ENCODE data around the gene IQGAP3.

DNA sequence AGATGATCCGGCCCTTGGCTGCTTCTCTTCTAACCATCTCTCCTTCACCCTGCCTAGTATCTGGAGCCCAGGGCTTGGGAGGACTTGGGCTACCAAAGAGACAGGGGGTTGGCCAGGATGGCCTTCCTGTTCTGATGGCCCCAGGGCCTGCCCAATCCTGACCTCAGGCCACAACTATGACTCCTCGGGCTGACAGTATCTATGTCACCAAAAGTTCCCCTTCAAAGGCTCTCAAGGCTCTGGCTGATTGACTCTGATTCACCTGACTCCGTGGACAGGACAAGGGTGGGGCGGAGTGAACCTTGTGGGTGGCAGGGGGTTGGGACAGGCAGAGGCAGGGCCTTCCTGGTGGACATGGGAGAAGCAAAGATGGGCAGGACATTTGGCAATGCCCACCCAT, 84.5 kb downstream of the IQGAP3 start:
- TF ChIP-seq, protein P1, sequence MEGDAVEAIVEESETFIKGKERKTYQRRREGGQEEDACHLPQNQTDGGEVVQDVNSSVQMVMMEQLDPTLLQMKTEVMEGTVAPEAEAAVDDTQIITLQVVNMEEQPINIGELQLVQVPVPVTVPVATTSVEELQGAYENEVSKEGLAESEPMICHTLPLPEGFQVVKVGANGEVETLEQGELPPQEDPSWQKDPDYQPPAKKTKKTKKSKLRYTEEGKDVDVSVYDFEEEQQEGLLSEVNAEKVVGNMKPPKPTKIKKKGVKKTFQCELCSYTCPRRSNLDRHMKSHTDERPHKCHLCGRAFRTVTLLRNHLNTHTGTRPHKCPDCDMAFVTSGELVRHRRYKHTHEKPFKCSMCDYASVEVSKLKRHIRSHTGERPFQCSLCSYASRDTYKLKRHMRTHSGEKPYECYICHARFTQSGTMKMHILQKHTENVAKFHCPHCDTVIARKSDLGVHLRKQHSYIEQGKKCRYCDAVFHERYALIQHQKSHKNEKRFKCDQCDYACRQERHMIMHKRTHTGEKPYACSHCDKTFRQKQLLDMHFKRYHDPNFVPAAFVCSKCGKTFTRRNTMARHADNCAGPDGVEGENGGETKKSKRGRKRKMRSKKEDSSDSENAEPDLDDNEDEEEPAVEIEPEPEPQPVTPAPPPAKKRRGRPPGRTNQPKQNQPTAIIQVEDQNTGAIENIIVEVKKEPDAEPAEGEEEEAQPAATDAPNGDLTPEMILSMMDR (IDR thresholded peaks at IDR 0.05; ENCODE audit: low read length) = no peak
- no peak for TF ChIP-seq EZH2phosphoT487 (IDR thresholded peaks at IDR 0.05; ENCODE audit: low read length)
